GM19351 (cell line): Measurements from ENCODE around the gene STEAP1B.
"Not testable (repeated sequence)": the region's sequence is repeated elsewhere in the genome, so short reads cannot be mapped to it uniquely, and the experiment has no call there.

Experiments
- ATAC-seq: cut with Tn5 transposase; IDR thresholded peaks from one replicate; pipeline ENCODE4 v1.9.1; 2021; ENCODE audit warnings: mild to moderate bottlenecking, moderate library complexity; ENCODE audit not compliant: unreplicated experiment

STEAP1B gene

DNA sequence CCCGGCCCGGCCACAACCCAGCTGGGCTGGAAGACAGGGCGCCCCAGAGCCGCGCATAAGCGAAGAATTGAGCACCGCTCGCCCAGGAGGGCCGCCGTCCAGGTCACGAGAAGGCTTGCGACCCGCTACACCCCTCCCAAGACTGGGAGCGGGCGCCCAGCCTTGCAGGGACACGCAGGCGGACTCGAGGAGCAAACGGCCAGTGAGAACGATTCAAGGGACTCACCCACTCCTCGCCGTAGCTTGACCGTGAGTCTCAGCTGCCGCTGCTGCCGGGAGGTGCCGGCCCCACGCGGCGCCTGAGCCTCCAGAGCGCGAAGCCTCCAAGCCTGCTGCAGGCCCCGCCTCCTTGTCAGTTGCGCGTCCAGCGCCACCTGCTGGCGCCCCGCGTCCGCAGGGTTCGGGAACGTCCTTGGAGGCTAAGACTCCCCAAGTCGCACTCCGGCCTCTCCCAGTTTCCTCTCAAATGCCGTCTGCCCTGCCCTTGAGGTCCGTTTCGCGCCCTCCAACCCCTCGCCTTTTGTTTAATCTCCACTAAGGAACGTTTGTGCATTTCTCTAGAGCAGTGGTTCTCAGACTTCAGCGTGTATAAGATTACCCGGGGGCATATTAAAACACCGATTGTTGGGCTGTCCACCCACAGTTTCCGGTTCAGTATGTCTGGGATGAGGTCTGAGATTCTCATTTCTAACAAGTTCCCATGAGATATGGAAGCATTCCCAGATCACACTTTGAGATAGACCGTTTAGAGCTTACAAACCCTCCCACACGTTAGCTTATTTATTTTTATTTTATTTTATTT, at the start of gene STEAP1B:
TSS of gene STEAP1B (minus strand) at position 301 of the 802 bp plus-strand sequence. CDS start 5,333 bp downstream, outside the sequence.
- peak; percentile 93 for ATAC-seq

DNA sequence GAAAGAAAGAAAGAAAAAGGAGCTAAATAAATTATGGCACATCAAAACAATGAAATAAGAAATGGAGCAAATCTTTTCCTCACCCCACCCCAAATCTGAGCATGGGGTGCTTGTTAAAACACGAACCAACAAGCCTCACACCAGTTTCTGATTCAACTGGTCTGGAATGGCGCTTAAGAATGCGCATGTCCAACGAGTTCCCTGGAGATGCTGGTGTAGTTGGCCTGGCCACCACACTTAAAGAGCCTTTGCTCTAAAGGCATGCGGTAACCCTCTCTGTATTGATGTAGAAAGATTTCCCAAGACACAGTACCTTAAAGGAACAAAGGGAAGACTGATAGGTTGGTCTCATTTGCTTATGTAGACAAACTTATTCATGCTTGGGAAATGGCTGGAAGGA, 49.1 kb upstream of the STEAP1B start:
- no peak for ATAC-seq

DNA sequence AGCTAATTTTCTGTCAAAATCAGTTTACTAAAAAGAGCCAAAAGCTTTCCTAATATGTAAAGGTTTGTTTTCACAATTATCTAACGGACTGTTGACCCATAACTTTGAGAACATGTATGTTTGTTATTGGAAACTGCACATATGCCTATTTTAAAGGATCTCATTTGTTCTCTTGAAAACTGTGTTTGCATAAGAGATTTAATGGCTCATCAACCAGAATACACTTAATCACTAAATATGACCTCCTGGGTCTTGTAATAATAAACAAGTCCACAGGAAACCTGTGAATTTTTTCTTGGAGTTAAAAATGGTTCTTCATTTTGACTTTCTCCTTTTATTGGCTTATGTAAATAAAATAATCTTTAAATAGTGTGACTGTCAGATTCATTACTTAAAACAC, 48.3 kb upstream of the STEAP1B start:
- no peak for ATAC-seq

DNA sequence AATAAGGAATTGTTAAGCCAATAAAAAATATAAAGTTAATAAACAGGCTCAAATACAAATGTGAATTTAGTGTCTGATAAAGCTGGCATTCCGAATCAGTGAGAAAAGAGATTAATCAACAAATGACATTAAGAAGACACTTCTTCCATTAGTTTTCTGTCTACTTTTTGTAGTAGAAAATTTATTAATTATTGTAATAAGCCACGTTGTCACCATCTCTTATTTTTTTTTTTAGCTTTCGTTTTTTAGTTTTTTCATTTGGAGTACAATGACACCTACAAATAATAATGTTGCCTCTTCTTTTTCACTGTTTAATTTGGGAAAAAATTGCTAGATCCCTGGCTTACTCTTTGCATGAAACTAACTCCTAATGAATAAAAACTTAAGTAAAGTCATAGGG, 46.8 kb upstream of the STEAP1B start:
- ATAC-seq, result no peak

DNA sequence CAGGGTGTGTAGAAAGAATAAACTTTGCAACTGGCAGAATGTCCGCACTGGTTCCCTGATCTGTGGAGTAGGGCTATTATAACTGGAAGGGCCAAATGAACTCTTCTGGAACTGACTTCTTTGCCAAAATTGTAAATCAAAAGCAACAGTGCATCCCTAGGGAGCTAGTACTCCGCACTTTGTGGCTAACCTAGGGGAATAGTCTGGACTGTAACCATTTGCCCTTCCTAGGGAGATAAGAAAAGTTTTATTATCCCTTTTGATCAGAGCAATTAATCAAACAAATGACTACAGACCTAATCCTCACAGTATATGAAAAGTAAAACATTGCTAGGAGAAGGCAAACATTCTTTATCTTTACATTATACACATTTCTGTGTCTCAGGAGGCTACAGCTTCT, 45.5 kb upstream of the STEAP1B start:
- ATAC-seq, result no peak

DNA sequence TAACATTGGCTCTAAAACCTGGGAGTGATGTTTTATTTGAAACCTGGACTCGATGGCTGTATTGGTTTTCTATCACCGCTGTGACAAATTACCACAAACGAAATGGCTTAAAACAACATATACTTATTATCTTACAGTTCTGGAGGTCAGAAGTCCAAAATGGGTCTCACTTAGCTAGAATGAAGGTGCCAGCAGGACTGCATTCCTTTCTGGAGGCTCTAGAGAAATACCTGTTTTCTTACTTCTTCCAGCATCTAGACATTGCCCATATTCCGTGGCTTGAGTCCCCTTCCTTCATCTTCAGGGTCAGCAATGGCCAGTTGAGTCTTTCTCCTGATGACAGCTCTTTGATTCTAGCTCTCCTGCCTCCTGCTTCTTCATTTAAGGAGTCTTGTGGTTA, 44.3 kb upstream of the STEAP1B start:
- no peak for ATAC-seq

DNA sequence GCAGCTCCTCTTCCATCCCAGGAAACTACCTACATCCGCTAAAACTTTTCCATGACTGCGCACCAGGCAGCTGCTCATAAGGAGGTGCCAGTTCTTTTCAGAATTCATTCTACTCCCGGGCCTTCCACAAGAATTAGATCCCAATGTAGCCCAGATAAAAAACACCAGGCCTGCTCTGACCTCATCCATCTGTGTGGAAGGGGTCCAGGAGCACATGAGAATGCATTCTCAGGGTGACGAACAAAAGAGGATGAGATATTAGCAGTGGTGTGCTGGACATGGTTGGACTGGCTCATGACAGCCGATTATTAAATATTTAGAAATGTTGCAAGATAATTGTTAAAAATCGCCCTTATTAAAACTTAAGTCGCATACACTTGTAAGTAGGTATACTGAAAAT, 43.2 kb upstream of the STEAP1B start:
- ATAC-seq, result no peak

DNA sequence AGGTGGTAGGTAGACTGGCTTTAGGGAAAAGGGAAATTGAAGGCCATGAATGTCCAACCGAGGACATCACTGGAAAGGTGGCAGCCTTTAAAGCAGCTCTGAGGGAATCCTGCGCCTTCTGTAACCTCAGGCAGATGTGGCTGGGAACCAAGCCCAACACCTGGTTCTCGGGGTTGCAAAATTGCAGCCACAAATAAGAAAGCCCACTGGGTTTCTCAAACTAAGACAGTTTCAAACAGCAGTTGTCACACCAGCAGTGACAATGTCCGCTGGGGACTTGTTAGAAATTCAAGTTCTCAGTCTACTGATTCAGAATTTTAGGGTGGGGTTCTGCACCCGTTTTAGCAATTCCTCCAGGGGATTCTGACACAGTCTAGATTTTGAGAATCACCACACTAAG, 42.7 kb upstream of the STEAP1B start:
- ATAC-seq, result no peak

DNA sequence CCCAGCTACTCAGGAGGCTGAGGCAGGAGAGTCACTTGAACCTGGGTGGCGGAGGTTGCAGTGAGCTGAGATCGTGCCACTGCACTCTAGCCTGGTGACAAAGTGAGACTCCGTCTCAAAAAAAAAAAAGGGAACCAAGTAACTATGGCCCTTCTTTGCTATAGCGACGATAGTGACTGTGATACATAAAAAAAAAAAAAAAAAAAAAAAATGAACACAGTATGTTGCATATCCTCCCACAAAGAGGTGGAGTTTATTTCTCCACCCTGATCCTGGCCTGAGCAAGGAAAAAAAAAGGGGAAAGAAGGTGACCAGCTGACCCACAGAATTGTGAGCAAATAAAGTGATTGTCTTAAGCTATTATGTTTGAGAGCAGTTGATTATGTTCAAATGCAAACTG, 42.3 kb upstream of the STEAP1B start:
- no peak for ATAC-seq

DNA sequence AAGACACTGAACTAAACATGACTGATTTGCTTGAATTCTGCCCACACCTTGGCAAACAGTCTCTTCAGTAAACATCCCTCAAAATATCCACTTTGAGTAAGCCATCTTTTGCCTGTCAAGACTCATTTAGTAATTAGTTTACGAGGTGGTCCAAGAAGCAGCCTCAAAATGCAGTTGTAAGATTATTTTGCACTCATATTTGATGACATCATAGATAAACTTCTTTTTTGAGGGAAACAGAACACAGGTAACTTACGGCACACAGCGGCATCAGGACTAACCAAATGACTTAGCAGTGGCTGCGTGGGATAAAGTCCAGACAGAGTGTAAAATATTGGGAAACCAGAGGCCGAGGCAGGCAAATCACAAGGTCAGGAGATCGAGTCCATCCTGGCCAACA, 41.8 kb upstream of the STEAP1B start:
- no peak for ATAC-seq

DNA sequence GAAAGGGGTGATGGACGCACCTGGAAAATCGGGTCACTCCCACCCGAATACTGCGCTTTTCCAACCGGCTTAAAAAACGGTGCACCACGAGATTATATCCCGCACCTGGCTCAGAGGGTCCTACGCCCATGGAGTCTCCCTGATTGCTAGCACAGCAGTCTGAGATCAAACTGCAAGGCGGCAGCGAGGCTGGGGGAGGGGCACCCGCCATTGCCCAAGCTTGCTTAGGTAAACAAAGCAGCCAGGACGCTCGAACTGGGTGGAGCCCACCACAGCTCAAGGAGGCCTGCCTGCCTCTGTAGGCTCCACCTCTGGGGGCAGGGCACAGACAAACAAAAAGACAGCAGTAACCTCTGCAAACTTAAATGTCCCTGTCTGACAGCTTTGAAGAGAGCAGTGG, 28.5 kb upstream of the STEAP1B start:
- not testable (repeated sequence) for ATAC-seq

DNA sequence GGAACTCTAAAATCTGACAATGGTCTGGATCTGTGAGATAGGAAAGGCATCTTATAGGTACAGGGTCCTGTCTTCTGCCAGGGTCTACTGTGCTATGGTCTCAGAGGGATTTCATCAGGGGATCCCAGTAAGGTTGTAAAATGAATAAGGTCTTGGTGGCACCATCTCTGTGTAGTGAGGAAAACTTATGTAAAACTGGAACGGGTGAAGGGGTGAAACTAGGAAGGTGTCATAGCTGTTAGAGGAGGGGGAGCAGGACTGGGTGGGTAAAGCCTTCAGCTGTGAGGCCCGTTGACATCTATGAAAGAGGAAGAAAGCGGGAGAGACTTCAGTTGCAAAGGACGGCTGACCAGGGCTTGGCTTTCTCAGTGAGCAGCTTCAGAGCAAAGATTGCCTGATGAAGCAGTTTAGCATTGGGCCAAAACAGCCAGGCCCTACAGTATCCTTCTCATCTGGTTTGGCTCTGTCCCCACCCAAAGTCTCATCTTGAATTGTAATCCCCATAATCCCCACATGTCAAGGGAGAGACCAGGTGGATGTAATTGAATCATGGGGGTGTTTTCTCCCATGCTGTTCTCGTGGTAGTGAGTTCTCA, 24.5 kb upstream of the STEAP1B start:
- not testable (repeated sequence) for ATAC-seq

DNA sequence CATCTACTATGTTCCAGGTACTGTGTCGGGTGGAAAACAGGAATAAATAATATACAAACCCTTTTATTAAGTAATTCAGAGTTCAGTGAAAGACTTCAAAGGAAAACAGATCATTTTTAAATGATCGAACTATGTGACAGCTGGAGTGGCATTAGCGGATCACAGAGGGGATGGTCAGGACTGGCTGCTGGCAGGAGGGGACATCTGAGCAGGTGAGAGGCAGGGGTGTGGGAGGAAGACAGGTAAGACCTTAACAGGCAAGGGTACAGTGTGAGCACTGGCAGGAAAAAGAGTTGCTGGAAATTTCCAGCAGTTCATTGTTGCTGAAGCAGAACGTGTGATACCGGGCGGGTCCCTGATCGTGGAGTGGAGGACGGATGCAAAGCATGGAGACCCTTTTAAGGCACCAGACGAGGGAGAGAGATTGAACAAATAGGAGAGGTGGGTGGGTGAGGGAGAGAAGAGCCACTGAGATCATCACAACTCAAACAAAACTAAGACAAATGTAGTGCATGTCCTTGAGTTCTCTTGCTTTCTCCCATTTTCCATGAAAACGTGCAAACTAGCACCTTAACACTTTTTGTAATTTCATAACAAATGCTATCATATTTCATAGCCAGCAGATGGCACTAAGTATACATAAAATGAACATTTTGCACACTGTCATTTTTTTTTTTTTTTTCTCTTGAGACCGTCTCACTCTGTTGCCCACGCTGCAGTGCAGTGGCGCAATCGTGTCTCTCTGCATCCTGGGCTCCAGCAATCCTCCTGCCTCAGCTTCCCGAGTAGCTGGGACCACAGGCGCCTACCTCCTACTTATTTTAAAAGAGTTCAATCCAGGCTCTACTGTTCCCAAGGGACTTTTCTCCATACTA, 23.7 kb upstream of the STEAP1B start:
- ATAC-seq, result not testable (repeated sequence)

DNA sequence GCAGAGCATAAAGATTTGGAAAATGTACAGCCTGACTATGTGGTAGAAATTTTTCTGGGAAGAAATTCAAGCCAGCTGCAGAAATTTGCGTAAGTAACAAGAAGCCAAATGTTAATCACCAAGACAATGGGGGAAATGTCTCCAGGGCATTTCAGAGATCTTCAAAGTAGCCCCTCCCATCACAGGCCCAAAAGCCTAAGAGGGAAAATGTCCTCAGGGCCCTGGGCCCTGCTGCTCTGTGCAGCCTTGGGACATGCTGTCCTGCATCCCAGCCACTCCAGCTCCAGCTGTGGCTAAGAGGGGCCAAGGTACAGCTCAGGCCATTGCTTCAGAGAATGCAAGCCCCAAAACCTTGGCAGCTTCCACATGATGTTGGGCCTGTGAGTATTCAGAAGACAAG, 19.6 kb upstream of the STEAP1B start:
- not testable (repeated sequence) for ATAC-seq

DNA sequence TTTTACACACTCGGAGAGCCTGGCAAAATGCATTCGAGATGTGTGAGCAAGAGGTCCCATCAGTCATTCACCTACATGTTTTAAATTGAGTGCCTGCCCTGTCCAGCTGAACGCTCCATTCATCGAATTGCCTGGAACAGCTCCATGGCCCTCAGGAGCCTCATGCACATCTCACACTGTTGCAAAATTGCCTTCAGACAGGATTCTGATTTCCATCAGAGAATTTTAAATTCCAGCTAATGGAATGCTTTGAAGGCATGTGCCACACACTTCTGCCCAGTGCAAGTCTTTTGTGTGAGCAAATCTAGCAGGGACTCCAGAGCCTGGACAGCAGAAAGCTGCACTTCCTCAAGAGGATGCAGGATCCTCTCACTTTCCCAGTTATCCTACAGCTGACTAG, 17.0 kb upstream of the STEAP1B start:
- ATAC-seq, result not testable (repeated sequence)

DNA sequence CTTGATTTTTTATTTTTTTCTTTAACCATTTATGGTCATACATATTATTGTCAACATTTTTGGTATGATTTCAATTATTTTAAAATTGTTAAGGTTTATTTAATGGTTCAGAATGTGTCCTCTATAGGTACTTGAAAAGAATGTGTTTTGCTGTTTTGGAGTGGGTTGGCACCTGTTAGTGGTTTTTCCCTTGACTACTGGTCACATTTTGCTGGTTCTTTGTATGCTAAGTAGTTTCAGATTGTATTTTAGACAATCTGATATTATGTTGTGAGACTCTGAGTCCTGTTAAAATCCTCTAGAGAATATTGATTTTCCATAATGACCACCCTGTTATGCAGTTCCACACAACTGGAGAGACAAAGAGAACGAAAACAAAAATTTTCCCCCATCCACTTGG, 15.0 kb upstream of the STEAP1B start:
- ATAC-seq, result not testable (repeated sequence)

DNA sequence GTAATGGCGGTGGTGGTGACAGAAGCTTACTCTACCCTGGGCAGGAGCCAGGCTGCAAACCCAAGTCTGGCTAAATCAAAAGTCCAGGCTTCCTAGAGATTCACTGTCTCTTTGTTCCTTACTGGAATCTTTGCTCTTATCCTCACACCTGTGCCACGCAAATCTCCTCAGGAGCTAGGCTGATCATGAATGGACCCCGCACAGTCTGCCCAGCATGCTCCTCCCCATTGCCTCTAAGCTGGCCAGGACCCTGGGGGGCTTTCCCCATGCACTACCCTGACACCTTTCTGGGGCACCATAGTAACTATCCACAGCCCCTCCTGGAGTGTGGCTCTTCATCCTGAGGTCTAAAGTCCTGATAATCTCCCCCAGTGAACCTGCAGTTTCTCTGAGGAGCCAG, 7.3 kb upstream of the STEAP1B start:
- ATAC-seq, result not testable (repeated sequence)

DNA sequence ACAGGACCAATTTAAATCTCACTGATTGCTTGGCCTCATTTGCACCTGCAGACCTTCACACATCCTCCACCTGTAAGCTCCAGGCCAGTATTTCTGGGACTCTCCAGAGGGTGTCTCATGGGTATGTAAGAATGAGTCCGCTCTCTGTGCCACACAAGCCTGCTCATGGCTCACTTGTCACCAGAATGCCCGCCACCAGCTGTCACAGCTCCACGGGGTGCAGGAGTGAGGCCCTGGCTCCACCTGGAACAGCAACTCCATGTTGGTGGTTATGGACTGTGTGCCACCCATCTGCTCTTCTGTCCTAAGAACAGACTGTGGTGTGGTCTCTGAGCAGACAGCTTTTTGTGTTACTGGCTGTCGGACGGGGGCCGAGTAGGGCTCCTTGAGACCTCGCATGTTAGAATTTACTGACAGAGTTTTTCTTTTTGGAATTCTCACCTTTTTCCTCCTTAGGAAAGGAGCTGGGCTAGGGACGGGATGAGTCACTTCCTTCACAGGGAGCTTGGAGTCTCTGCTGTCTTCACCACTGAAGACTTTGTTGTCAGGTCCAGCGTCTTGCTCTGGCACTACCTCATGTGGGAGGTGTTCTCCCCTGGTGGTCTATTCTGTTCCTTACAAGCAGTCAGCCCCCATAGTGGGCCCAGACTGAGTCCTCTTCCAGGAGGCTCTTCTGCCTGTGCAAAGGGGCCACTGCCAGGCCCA, 6.5 kb upstream of the STEAP1B start:
- ATAC-seq, result not testable (repeated sequence)

DNA sequence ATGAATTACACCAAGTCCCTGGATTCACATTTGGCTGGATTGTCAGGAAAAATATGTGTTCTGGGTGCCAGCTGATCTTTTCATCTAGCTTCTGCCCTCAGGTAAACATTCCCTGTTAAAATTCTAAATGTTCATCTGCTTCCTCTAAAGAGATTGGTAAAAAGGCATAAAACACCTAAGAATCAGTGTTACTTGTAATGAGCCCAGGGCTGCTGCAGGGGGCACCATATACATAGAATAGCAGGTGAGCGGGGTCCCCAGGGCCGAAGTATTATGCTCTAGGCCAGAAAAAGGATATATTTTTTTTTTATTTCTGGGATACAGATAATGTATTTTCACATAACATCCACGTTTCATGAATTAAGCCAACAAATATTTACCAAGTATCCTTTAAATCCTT, 4.5 kb upstream of the STEAP1B start:
- peak; percentile 39 for ATAC-seq

DNA sequence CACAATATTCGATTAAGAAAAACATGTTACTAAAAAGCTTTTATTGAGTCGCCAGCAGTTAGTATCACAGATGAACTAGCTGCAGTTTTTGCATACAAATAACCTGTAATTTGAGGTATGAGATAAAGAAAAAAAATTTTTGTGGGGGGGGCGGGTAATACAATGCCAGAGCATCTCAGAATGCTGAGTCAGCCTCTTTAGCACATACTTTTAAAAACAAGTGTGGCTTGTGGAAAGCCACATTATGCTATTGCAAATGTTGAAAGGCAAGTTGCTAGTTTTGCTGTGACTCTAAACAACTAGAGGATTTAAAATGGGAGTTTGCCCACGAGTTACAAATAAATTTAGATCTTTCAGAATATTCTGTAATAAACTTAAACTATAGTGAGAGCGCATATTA, 2.1 kb upstream of the STEAP1B start:
- ATAC-seq, result not testable (repeated sequence)

DNA sequence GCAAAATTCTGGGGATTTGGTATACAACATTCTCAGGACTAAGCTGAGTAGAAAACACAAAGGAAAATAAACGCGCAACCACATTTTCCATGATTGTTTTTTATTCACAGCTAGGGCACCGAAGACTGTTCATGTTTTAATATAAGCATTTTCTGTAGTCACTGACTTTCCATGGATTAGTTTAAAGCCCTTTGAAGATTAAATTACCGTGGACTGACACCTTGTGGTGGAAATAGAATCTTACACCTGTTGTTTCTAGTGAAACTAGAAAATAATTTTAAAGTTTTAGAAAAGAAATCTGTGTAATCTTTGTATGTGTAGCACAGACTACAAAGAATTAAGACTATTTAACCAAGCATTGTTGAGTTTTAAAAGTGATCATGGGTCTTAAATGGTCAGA, 1.3 kb upstream of the STEAP1B start:
- ATAC-seq, result not testable (repeated sequence)
